T-helper 9 cell (primary cell): Measurements from ENCODE around the gene L3MBTL4.
"Not testable (repeated sequence)": the region's sequence is repeated elsewhere in the genome, so short reads cannot be mapped to it uniquely, and the experiment has no call there.

Experiments
- DNase-seq: peaks from one replicate; pipeline ENCODE4 v3.0.0-alpha.2; 2020

L3MBTL4 gene

DNA sequence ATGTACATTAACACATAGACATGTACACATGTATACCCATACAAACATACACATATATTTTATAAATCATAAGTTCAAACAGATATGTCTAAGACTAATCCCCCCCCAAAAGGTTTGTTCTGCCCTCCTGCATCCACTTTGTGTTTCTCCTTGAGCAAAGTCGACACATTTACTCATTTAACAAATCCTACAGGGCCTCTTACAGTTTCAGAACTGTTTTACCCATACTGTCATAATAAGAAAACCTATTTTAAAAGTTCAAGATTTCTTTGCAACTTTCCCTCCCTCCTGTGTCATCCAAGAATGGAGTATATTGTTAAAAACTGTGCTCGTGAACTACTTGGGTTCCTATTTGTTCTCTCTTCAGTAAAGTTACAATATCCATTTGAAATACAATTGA lies 166.7 kb downstream of the L3MBTL4 start:
- DNase-seq, result no peak

DNA sequence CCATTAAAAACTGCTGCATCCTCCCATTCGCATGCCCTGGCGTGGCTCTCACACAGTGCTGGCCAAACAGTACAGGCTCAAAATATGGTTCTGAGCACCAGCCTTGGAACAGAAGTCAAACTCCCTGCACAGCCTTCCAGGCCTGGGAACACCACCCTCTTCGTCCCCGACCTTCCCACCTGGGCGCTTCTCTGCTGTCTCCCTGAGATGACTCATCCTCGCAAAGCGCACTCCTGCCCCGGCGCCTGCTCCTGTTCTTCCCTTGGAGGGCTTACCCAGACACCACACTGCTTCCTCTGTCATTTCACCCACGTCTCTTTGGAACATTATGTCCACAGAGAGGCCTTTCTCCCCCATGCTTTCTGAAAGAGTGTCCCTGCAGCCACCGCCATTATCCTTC lies 172.7 kb downstream of the L3MBTL4 start:
- no peak for DNase-seq

DNA sequence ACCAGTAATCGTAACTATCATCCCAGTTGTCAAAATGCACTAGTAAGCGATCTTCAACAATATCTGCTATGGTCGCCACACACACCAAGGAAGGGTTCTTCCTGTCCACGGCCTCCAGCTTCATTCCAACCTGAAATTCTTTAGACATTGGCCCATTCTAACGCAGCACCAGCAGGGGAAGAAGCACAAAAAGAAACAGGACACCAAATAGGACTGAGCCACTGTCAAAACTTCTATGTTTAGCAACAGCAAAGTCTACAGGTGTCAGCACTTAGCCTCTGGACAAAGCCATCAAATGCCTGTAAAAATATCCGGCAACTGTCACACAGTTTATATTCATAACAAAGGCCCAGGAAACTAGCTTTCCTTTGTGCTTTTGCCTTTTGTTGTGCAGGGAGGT lies 175.0 kb downstream of the L3MBTL4 start:
- DNase-seq, result no peak

DNA sequence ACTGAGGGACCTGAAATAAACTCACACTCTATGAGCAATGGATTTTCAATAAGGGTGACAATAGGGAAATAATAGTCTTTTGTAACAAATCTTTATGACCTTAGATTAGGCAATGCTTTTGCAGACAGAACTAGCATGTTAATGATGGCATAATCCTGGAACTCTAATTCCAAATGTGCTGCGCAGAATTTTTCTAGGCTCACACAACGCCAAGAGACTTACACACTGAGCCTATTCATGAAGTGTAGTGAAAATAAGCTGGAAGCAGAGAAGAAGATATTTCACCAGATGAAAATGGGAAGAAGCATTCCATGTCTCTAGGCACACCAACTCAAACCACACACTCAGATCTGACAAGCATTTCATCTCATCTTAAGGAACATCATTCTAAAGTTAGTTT lies 178.5 kb downstream of the L3MBTL4 start:
- DNase-seq, result no peak

DNA sequence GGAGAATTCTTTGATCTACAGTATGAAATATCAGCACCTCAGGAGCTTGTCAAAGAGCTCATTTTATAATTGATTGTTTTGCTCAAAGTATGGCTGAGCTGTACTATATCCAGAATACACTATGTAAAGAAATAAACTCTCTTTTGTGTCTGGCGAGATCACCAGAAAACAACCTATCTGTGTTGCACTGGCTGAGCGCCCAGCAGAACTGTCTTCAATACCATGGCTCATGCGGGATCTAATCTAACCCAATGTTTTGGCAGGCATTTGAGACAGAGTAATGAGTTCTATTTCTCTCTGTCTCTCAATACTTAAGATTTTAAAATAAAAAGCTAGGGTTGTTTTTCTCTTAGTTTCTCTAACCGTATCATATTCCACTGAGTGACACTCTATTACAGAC lies 192.4 kb downstream of the L3MBTL4 start:
- no peak for DNase-seq

DNA sequence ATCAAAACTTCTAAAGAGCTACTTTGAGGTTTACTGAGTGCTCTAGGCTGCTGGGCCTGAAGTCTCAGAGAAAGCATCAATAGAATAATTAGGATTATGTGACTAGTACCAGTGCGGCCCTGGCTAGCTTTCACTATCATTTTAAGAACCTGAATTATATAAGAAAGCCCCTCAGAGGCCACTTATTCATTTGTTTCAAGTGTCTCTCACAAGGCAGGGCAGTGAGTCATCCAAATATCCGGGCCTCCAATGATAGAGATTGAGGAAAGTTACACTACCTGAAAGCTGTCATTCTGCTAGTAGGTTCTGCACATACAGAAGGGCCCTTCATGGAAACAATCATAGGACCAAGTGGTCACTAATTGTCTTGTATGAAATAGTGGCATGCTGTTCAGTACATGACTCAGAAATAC lies 193.1 kb downstream of the L3MBTL4 start:
- no peak for DNase-seq

DNA sequence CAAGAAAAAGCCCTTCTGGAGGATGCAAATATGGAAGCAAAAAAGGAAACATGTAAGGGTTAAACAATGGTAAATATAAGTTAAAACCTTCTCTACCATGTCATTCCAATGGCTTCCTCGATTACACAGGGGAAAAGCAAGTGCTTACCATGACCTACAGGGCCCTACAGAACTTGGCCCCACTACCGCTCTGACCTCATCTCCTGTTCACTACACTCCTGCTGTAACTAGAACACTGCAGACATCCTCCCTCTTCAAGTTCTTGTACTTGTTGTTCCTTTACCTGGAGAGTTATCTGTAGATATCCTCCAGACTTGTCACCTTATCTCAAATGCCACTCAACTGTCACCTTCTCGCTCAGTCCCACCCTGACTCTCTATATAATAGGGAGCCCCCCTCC lies 194.6 kb downstream of the L3MBTL4 start:
- no peak for DNase-seq

DNA sequence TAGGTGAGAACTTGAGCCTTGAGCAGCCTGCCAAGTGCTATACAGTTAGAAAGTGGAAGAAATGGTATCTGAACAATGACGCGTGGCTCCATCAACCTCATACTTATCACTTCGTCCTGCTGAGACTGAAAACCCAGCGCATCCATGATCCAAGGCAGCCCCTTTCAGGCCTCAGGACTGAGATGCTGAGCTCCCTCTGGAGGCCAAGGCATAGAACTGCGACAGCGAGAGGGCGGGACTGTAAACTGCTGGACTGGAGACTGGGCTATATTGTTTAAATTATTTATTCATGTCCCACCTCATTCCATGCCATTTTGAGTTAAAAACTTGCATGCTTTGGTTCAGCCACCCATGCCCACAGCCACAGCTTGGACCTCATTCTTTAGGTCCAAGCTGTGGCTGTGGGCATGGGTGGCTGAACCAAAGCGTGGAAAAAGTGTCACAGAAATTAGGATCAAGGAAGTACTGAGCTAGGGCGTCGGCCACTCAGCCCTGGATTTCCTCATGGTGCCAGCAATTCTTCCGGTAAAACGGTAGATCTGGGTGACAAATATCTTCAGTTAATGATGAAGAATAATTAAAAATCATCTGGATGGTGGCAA lies 195.5 kb downstream of the L3MBTL4 start:
- DNase-seq, result no peak

DNA sequence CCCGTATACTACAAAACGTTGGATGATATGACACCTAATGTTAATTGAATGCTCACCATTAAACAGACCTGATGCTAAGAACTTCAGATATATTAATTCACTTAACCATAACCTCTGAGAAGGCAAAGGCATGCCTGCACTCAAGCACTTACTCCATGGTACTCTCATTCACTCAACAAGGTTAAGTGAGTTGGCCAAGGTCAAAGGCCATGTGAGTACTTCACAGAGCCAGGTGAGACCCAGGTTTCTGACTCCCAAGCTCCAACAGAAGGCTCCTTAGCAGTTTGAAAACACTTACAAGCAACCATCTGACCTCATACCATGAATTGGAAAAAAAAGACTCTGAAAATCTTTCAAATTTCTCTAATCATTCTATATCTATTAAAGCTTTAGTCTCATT lies 198.8 kb downstream of the L3MBTL4 start:
- DNase-seq, result no peak

DNA sequence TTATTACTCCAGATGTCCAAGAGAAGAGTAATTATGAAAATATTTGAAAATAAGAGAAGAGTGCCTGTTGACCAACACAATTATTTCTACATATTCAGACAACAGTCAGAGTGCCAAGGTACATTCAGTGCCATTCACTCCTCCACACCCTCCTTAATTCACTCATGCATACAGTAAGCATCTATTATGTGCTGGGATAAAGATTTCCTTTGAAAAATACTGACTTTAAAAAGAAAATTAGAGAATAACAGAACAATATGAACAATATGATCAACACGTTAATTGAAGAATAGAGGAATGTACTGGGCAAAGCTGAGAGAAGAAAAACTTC lies 203.6 kb downstream of the L3MBTL4 start:
- DNase-seq, result no peak

DNA sequence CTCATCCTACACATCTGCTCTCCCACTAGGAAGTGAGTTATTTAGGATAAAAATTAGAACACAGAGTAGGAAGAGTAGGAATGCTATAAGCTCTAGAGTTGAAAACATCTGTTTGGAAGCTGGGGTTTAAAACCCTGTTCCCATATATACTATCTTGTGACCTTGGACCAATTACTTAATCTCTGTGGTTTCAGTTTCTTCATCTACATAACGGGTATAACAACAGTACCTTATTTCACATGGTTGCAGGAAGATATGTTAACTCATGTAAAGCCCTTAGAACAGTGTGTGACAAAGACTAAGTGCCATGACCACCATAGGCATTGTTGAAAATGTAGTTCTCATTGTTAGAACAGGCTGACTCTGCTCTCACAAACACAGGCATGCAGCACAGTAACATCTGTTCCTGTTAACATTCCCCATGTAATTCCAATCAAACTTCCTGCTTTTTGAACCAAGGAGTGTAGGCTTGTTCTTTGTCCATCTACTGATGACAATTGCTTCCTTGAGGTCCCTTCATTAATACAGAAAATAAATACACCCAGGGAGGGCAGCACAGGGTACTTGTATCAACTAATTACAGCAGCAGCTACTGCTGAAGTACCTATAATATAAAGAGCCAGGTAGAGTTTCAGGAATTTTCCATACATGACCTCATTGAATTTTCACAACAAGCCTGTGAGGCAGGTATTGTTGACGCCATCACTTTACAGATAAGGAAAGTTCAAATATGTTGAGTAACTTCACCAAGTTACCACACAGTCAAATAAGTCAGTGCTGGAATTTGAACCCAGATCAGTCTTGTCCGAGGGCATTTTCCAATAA lies 204.2 kb downstream of the L3MBTL4 start:
- no peak for DNase-seq

DNA sequence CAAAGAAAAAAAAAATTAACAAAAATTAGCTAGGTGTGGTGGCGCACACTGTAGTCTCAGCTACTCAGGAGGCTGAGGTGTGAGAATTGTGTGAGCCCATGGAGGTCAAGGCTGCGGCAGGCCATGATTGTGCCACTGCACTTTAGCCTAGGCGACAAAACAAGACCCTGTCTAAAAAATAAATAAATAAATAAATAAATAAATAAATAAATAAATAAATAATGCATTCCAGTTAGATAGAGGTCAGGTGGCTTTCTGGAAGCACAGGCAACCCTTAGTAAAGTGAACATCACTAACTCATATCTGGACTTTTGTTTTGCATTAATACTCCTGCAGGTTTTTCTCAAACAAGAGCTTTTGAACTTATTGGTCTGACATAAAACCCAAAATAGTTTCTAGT lies 206.8 kb downstream of the L3MBTL4 start:
- no peak for DNase-seq

DNA sequence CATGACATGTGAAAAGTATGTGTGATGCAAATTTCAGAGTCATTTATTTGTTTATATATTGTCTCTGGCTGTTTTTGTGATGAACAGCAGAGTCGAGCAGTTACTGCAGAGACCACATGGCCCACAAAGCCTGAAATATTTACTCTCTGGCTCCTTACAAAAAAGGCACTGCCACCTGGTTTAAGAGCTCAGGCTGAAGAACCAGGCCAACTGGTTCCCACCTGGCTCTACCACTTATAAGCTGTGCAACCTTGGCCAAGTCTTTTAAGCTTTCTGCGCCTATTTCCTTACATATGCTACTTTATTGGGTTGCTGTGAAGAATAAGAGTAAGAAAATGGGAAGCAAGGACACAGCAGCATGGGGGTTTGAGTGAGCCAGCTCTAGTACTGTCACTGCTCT lies 207.6 kb downstream of the L3MBTL4 start:
- no peak for DNase-seq

DNA sequence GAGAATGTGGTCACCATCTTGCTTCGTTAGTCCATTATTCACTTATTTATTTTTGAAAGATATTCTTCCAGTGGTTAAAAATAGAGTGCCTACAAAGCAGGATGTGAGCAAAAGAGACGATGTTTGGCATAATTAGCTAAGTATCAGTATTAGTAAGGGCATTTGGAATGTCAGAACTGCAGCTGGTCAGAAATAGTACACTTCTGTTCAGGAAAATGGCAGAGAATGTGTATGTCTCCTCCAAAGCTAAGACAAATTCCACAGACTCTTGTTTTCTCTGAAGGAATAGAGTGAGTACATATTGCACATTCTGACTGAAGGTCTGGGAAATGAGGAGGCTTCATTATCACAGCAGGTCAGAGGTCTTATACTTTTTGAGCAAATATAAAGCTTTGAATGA lies 209.0 kb downstream of the L3MBTL4 start:
- DNase-seq, result no peak

DNA sequence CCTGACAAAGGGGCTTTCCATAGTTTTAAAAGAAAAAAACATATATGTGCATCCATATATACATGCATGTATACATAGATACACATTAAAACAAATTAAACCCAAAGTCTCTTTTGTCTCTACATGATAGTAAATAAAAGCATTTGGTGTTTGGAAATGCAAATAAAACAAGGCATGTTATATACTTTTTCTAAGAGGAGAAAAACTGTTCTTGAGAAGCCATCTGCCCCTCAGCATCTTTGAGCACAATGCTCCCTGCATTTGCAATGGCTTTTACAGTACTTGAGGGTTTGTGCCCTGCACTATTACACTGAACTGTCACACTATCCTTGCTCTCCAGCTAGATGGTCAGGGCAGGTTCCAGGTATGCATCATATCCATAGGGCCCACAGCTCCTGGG lies 210.2 kb downstream of the L3MBTL4 start:
- no peak for DNase-seq

DNA sequence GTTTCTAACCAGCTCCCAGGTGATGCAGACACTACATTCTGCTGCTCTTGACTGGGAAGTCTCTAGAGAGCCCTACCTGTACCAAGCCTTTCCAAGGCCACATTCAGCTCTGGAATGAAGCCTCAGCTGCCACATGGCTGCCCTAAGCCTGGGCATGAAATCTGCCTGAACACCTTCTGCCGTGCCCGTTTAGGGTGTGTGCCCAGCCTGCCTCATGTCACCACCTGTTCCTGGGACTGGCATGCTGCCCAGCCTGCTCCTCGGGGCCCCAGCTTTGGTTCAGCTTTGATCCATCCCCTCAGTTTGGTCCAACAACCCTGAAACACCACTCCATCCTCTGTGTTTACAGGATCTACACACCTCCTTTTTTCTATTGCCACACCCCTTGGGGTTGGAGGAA lies 210.9 kb downstream of the L3MBTL4 start:
- DNase-seq, result no peak

DNA sequence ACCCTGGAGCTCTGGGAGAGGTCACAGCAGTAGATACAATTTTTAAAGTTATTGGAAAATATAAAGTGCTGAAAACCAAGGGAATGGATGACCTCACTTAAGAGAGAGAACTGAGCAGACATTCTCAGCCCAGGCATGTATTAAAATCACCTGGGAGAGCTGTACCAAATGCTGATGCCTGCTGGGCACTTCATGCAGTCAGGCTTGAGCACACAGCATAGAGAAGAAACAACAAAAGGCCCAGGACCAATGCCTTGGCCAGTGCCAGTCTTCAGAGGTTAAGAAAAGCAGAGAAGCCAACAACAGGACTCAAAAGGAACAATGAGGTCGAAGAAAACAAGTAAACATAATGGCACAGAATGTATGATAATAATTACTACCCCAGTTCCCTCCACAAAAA lies 211.8 kb downstream of the L3MBTL4 start:
- no peak for DNase-seq

DNA sequence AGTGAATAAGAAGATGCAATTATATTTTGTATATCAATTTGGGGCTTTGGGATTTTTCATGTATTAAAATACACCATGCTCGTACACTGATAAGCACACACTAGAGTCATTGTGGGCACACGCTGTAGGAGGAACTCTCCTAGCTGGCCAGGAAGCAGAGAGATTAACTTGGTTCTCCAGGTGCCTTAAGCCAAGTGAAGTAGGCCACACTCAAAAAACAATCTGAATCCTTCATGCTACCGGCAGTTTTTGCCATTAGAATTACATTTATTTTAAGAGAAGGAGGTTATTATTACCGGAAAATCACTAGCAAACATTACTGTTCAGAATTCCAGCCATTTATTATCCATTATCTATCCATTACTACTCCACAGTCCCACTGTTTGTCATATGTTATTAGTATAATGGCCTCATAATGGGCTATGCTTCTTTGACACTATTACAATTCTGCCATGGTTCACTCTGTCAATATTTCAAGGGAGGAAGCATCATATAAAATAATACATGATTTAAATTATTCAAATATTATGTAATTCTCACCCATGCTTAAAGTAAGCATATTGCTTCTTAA lies 214.4 kb downstream of the L3MBTL4 start:
- DNase-seq, result no peak

DNA sequence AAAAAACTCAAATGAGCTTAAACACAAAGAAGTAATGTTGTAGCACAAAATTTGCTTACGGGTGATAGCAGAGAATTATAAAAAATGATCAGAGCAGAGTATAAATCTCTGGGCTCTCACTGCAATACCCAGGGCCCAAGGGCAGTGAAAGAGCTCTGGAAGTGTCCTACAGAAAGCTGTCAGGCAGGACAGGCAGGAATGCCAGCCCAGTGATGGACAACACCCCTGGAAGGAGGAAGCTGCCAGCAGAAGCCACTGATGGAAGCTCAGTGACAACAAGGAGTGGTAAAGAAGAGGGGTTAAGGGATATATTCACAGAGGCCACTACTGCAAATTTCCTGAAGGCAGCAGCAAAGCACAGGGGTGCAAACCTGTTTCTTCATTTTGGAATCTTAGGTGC lies 214.9 kb downstream of the L3MBTL4 start:
- no peak for DNase-seq

DNA sequence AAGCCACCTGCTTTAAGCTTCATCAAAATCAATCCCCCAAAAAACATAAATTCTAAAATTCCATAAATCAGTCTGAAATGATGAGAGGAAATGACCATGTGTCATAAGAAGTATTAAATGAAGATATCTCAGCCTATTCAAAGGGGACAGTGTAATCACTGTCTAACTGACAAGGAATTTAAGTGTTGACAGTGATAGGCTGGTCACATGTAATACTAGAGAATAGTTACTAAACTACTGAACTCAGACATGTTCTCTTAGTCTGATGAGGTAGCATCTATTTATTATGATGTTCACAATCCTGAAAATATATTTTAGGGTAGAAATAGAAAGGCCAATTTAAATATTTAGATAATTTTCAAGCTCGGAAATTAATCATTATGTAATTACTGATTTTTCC lies 216.1 kb downstream of the L3MBTL4 start:
- DNase-seq, result no peak

DNA sequence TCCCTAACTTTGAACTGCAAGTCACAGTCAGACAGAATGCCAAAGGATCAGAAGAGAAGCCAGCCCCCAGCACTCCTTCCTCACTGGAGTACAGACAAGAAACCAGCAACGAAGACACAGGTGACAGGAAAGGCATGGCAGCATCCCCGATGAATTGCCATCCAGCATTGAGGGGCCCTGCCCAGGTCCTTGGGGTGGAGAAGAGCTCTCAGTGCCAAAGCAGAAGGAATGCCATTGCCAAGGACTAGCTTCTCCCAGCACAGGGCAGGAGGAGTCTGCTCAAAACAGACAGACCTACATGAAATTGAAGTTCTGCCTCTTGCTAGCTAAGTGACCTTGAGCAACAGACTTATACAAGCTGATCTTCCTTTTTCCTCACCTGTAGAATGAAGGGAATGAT lies 220.1 kb downstream of the L3MBTL4 start:
- DNase-seq, result no peak

DNA sequence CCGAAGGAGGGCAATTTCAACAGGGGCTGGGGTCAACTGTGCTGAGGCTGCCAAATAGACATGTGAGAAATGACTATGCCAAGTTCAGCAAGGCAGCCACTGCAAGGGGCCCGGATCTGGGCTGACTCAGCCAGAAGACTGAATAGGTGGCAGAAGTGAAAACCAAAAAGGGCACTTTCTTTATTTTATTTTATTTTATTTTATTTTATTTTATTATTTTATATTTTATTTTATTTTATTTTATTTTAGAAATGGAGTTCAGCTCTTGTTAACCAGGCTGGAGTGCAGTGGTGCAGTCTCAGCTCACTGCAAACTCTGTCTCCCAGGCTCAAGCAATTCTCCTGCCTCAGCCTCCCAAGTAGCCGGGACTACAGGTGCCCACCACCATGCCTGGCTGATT lies 228.9 kb downstream of the L3MBTL4 start:
- not testable (repeated sequence) for DNase-seq

DNA sequence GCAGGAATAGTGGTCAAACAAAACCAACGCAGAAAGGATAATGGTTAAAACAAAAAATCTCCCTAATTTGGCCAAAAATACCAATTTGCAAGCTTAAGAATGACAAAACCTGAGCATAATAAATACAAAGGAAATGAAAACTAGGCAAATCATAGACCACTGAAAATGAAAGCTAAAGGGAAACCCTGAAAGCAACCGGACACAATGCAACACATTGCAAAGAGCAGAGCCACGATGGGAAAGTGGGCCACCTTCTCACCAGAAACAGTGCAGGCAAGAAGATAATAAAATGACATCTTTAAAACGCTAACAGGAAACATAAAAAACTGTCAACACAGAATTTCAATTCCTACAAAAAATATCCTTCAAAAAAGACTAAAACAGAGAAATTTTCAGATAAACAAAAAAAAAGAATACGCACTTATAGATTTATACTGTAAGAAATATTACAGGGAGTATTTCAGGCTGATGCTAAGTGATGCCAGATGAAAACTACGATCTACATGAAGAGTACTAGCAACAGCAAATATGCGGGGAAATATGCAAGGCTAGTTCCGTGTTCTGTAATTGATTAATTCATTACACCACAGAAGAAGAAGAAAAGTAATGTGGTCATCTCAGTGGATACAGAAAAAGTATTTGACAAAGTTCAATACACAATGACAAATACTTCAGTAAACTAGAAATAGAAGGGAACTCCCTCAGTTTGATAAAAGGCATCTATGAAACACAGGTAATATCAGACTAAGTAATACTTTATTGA lies 239.5 kb downstream of the L3MBTL4 start:
- DNase-seq, result no peak

DNA sequence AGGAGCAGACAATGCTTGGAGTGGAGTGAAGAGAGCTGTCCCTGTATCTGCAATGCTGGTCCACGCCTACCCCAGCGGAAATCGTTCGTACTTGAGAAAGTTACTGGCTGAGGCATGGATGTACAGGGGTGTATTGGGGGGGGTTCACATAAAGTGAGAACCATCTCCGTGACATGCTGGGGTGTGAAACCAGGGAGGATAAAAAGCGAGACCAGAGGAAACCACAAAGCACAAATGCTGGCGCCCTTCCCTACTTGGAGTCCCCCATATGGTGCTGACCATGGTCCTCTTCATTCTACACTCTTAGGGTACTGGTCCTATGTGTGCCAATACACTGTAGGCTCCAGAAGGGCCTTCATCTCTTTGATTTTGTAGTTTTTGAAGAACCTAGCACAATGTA lies 244.1 kb downstream of the L3MBTL4 start:
- DNase-seq, result no peak
